GM12892 (cell line): ENCODE results near the gene AP1G2.

Experiments used
- DNase-seq: peaks from one replicate; pipeline ENCODE4 v3.0.0; 2011; ENCODE audit not compliant: insufficient read length
- FAIRE-seq: peaks from 2 replicates; lab custom pipeline; 2011; peaks lifted over from hg19 to GRCh38; lab: Jason Lieb, UNC
- POLR2A ChIP-seq: IDR thresholded peaks from 2 replicates; pipeline ENCODE4 v1.6.1; 2011; ENCODE audit warnings: low read depth, low read length, control low read depth
- POLR2AphosphoS5 ChIP-seq: IDR thresholded peaks from 2 replicates; pipeline ENCODE4 v1.6.1; 2011; ENCODE audit warnings: low read depth, low read length, control low read depth
- TAF1 ChIP-seq: IDR thresholded peaks from 2 replicates; pipeline ENCODE4 v1.6.1; 2011; ENCODE audit warnings: low read depth, mild to moderate bottlenecking, control low read depth, low read length, borderline replicate concordance

The AP1G2 gene

GRCh38 chr14:23529016-23529415, 38.6 kb downstream of the AP1G2 start:
- DNase-seq (no peak), FAIRE-seq (no peak)
- TF ChIP-seq POLR2A (no peak), TAF1 (no peak), POLR2AphosphoS5 (no peak)

- TF ChIP-seq POLR2AphosphoS5 (no peak), TAF1 (no peak), POLR2A (no peak)
- DNase-seq (no peak), FAIRE-seq (no peak)
Measured at GRCh38 chr14:23528555-23528954, 39.0 kb downstream of the AP1G2 start.

- FAIRE-seq (no peak), DNase-seq (no peak)
- TF ChIP-seq POLR2AphosphoS5 = no peak
- TF ChIP-seq POLR2A = no peak
- no peak for TF ChIP-seq TAF1
Measured at GRCh38 chr14:23525611-23526010, 42.0 kb downstream of the AP1G2 start.

GRCh38 chr14:23524954-23525353, 42.6 kb downstream of the AP1G2 start:
- no peak for TF ChIP-seq POLR2AphosphoS5
- TF ChIP-seq TAF1 = no peak
- TF ChIP-seq POLR2A = no peak
- DNase-seq = no peak
- no peak for FAIRE-seq

- FAIRE-seq (no peak), DNase-seq (no peak)
Measured at GRCh38 chr14:23523229-23524016, 44.2 kb downstream of the AP1G2 start.

GRCh38 chr14:23522643-23523198, 44.9 kb downstream of the AP1G2 start:
- DNase-seq = no peak
- TF ChIP-seq TAF1 (no peak), POLR2AphosphoS5 (no peak), POLR2A (no peak)
- no peak for FAIRE-seq

More at GRCh38 chr14:23523229-23524016, 44.2 kb downstream of the AP1G2 start:
- TF ChIP-seq POLR2A (no peak), POLR2AphosphoS5 (no peak), TAF1 (no peak)

GRCh38 chr14:23521785-23522640, 45.6 kb downstream of the AP1G2 start:
- no peak for DNase-seq
- no peak for FAIRE-seq
- TF ChIP-seq TAF1 = no peak
- TF ChIP-seq POLR2A = no peak

- TF ChIP-seq POLR2A = no peak
- no peak for TF ChIP-seq POLR2AphosphoS5
- no peak for TF ChIP-seq TAF1
- DNase-seq (no peak), FAIRE-seq (no peak)
Measured at GRCh38 chr14:23520899-23521533, 46.6 kb downstream of the AP1G2 start.

GRCh38 chr14:23518709-23519108, 48.9 kb downstream of the AP1G2 start:
- no peak for DNase-seq
- FAIRE-seq = no peak

GRCh38 chr14:23517650-23518326, 49.8 kb downstream of the AP1G2 start:
- no peak for TF ChIP-seq POLR2AphosphoS5
- TF ChIP-seq TAF1 = no peak
- TF ChIP-seq POLR2A = no peak
- DNase-seq = no peak
- FAIRE-seq = no peak

More at GRCh38 chr14:23518709-23519108, 48.9 kb downstream of the AP1G2 start:
- TF ChIP-seq TAF1 (no peak), POLR2AphosphoS5 (no peak), POLR2A (no peak)
